ENCODE results near the gene DDX21. TPM values are rescaled to one million over a fixed set of nuclear protein-coding genes. Genes with fewer than 3 reads are reported as not detected.

DDX21 gene
- total and polyA plus RNA-seq, 9 of the 15 experiments (the other 6 are each of a cell fraction or from before 2014, with no cell fraction given): 143 to 365 (median 281) TPM

DNA sequence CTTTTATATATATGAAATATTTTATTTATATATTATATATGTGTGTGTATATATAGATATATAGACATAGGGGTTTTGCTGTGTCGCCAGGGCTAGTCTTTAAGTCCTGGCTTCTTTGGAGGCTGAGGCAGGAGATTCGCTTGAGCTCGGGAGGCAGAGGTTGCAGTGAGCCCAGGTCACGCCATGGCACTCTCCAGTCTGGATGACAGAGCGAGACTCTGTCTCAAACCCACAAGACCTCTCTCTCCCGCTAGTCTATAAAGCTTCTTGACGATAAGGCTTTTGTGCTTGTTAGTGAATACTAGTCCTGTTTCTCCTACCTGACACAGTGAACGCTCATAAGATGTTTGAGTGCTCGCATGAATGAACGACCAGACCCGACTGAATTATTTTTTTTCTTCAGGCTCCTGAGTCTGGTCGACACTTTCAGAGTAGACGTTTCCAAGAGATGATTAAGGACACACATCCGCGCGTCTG, 577 bp upstream of the DDX21 start (continued):
- TF ChIP-seq, protein P1, sequence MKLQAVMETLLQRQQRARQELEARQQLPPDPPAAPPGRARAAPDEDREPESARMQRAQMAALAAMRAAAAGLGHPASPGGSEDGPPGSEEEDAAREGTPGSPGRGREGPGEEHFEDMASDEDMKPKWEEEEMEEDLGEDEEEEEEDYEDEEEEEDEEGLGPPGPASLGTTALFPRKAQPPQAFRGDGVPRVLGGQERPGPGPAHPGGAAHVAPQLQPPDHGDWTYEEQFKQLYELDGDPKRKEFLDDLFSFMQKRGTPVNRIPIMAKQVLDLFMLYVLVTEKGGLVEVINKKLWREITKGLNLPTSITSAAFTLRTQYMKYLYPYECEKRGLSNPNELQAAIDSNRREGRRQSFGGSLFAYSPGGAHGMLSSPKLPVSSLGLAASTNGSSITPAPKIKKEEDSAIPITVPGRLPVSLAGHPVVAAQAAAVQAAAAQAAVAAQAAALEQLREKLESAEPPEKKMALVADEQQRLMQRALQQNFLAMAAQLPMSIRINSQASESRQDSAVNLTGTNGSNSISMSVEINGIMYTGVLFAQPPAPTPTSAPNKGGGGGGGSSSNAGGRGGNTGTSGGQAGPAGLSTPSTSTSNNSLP (IDR thresholded peaks at IDR 0.05; ENCODE audit: borderline replicate concordance, low read depth, low read length): no peak
- TF ChIP-seq IRF2 (CRISPR knock-in tag; IDR thresholded peaks at IDR 0.05) (no peak), SETDB1 (IDR thresholded peaks at IDR 0.05; ENCODE audit: low read length) (no peak), TARDBP (IDR thresholded peaks at IDR 0.05) (no peak), MECOM (CRISPR knock-in tag; IDR thresholded peaks at IDR 0.05) (no peak), MCM5 (IDR thresholded peaks at IDR 0.05; ENCODE audit: low read depth) (no peak), ZC3H11A (IDR thresholded peaks at IDR 0.05; ENCODE audit: low read depth, low read length) (no peak), ZNF212 (CRISPR knock-in tag; IDR thresholded peaks at IDR 0.05) (no peak), ZNF324 (CRISPR knock-in tag; IDR thresholded peaks at IDR 0.05) (0 out of 2 replicates have a peak, but pooled peaks have one; percentile 25), ZNF586 (CRISPR knock-in tag; conservative IDR thresholded peaks at IDR 0.05) (no peak), ZNF175 (CRISPR knock-in tag; IDR thresholded peaks at IDR 0.05; ENCODE audit: low read depth) (0 out of 2 replicates have a peak, but pooled peaks have one; percentile 5), ZNF717 (CRISPR knock-in tag; IDR thresholded peaks at IDR 0.05) (no peak), STAG1 (CRISPR knock-in tag; IDR thresholded peaks at IDR 0.05; ENCODE audit: borderline replicate concordance) (no peak), FOXA1 (IDR thresholded peaks at IDR 0.05; ENCODE audit: borderline replicate concordance) (no peak), HNRNPL (IDR thresholded peaks at IDR 0.05; ENCODE audit: low read depth, low read length) (no peak), YBX1 (IDR thresholded peaks at IDR 0.05) (no peak), SMAD4 (CRISPR knock-in tag; conservative IDR thresholded peaks at IDR 0.05) (no peak; the same call in 1 of the 2 replicates), GTF2E2 (tag; IDR thresholded peaks at IDR 0.05) (no peak), BRD9 (IDR thresholded peaks at IDR 0.05; ENCODE audit: low read depth, partially characterized antibody) (no peak), DMBX1 (CRISPR knock-in tag; IDR thresholded peaks at IDR 0.05; ENCODE audit: borderline replicate concordance) (no peak; the same call in 1 of the 2 replicates), PCBP2 (IDR thresholded peaks at IDR 0.05; ENCODE audit: low read depth, low read length, poor library complexity, severe bottlenecking) (no peak), SMARCA4 (IDR thresholded peaks at IDR 0.05) (no peak; the same call in 1 of the 2 replicates), GATAD2A (IDR thresholded peaks at IDR 0.05) (no peak), NFIC (IDR thresholded peaks at IDR 0.05) (no peak), MTA1 (IDR thresholded peaks at IDR 0.05; ENCODE audit: borderline replicate concordance) (no peak)
- TF ChIP-seq, protein P2, sequence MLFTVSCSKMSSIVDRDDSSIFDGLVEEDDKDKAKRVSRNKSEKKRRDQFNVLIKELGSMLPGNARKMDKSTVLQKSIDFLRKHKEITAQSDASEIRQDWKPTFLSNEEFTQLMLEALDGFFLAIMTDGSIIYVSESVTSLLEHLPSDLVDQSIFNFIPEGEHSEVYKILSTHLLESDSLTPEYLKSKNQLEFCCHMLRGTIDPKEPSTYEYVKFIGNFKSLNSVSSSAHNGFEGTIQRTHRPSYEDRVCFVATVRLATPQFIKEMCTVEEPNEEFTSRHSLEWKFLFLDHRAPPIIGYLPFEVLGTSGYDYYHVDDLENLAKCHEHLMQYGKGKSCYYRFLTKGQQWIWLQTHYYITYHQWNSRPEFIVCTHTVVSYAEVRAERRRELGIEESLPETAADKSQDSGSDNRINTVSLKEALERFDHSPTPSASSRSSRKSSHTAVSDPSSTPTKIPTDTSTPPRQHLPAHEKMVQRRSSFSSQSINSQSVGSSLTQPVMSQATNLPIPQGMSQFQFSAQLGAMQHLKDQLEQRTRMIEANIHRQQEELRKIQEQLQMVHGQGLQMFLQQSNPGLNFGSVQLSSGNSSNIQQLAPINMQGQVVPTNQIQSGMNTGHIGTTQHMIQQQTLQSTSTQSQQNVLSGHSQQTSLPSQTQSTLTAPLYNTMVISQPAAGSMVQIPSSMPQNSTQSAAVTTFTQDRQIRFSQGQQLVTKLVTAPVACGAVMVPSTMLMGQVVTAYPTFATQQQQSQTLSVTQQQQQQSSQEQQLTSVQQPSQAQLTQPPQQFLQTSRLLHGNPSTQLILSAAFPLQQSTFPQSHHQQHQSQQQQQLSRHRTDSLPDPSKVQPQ (CRISPR knock-in tag; IDR thresholded peaks at IDR 0.05; ENCODE audit: borderline replicate concordance): no peak
- TF ChIP-seq, protein P3, sequence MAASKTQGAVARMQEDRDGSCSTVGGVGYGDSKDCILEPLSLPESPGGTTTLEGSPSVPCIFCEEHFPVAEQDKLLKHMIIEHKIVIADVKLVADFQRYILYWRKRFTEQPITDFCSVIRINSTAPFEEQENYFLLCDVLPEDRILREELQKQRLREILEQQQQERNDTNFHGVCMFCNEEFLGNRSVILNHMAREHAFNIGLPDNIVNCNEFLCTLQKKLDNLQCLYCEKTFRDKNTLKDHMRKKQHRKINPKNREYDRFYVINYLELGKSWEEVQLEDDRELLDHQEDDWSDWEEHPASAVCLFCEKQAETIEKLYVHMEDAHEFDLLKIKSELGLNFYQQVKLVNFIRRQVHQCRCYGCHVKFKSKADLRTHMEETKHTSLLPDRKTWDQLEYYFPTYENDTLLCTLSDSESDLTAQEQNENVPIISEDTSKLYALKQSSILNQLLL (CRISPR knock-in tag; IDR thresholded peaks at IDR 0.05; ENCODE audit: borderline replicate concordance): no peak

Measured in K562 (cell line).